HCT116 (cell line): ENCODE data around the gene SLC34A2.

ENCODE experiments used
- ATF3 ChIP-seq: IDR thresholded peaks from 2 replicates; pipeline ENCODE4 v1.6.1; 2012
- CTCF ChIP-seq, 3 experiments: fragments of 200-600 bp in 1 of 3; sonication (generic) in 1 of 3; IDR thresholded peaks in 2 of 3; conservative IDR thresholded peaks in 1 of 3; 2 replicates each; pipeline ENCODE4 v1.5.1; 2012 to 2017; ENCODE audit warnings: low read depth in 2 of 3, low read length in 2 of 3, antibody characterized with exemption in 1 of 3, borderline replicate concordance in 1 of 3, control low read depth in 1 of 3, mild to moderate bottlenecking in 1 of 3, mixed read lengths in 1 of 3, mixed run types in 1 of 3, moderate library complexity in 1 of 3; ENCODE audit not compliant: insufficient read depth in 1 of 3
- EZH2 ChIP-seq: fragments of 200-600 bp; sonication (generic); IDR thresholded peaks from 2 replicates; pipeline ENCODE4 v1.6.1; 2017; ENCODE audit warnings: antibody characterized with exemption, mixed run types
- JUND ChIP-seq: IDR thresholded peaks from 2 replicates; pipeline ENCODE4 v1.6.1; 2012
- MAX ChIP-seq: IDR thresholded peaks from 2 replicates; pipeline ENCODE4 v1.6.1; 2012
- POLR2A ChIP-seq: IDR thresholded peaks from 2 replicates; pipeline ENCODE4 v1.7.0; 2011; ENCODE audit warnings: borderline replicate concordance; ENCODE audit not compliant: insufficient read depth, insufficient read length; ENCODE audit errors: extremely low read depth
- POLR2AphosphoS5 ChIP-seq: IDR thresholded peaks from 2 replicates; pipeline ENCODE4 v1.6.1; 2011; ENCODE audit warnings: mild to moderate bottlenecking, low read depth, low read length, moderate library complexity

GRCh38 chr4:25697516-25697915 is 41.9 kb downstream of the SLC34A2 start:
- no peak for TF ChIP-seq CTCF (IDR thresholded peaks at IDR 0.05 in 2 of 3, conservative IDR thresholded peaks at IDR 0.05 in 1 of 3; ENCODE audit: borderline replicate concordance in 1 of 3, insufficient read depth in 1 of 3, low read depth in 2 of 3, low read length in 2 of 3)
- TF ChIP-seq POLR2AphosphoS5 = no peak
- no peak for TF ChIP-seq EZH2
- TF ChIP-seq ATF3 = no peak
- TF ChIP-seq MAX = no peak
- no peak for TF ChIP-seq JUND
- TF ChIP-seq POLR2A = no peak
